ENCODE measurements around the gene MRM2.

MRM2 gene

DNA sequence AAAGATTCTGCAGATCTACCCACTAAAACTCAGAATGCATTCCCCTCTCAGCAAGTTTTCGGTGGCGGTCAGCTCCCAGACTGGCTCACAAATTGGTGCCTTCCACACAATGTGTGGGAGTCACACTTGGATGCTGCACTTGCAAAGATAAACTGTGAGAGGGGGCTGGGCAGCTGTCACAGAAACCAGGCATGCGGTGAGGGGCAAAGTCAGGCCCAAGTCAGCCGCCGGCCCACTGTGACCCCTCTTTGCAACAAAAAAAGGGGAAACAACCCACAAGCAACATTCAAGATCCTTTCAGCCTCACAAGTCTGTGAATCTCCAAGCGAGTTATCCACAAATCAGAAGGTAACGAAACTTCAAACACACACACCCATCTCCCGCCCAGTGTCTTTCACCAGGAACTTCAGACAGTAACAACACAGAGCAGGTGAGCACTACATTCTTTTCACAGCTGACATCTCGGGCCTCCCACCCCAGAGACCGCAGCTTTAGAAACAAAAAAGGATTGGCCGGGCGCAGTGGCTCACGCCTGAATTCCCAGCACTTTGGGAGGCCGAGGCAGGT is 40.3 kb upstream of the MRM2 start:
- TF ChIP-seq, protein P1, sequence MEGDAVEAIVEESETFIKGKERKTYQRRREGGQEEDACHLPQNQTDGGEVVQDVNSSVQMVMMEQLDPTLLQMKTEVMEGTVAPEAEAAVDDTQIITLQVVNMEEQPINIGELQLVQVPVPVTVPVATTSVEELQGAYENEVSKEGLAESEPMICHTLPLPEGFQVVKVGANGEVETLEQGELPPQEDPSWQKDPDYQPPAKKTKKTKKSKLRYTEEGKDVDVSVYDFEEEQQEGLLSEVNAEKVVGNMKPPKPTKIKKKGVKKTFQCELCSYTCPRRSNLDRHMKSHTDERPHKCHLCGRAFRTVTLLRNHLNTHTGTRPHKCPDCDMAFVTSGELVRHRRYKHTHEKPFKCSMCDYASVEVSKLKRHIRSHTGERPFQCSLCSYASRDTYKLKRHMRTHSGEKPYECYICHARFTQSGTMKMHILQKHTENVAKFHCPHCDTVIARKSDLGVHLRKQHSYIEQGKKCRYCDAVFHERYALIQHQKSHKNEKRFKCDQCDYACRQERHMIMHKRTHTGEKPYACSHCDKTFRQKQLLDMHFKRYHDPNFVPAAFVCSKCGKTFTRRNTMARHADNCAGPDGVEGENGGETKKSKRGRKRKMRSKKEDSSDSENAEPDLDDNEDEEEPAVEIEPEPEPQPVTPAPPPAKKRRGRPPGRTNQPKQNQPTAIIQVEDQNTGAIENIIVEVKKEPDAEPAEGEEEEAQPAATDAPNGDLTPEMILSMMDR (IDR thresholded peaks at IDR 0.05; ENCODE audit: extremely low read depth, missing control alignments) = no peak
- DNase-seq (ENCODE audit: low spot score) = no peak

DNA sequence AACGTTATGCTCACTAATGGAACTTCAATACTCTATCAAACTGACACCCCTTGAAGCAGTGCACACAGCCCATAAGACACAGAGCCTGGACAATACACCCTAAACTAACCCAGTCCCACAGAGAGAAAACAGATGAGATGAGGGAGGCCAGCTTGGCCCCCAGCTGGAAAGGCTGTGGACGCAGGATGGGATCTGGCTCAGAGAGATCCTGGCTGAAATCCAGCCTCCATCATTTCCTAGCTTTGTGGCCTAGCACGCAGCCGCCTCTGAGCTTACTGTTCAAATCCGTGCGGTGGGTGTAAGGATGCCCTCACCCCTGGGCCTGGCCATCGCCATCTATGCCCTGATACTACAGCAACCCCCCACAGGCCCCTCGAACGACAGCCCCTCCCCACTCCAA is 39.5 kb upstream of the MRM2 start:
- no peak for DNase-seq (ENCODE audit: low spot score)
- TF ChIP-seq, protein P1 (IDR thresholded peaks at IDR 0.05; ENCODE audit: extremely low read depth, missing control alignments) = no peak

DNA sequence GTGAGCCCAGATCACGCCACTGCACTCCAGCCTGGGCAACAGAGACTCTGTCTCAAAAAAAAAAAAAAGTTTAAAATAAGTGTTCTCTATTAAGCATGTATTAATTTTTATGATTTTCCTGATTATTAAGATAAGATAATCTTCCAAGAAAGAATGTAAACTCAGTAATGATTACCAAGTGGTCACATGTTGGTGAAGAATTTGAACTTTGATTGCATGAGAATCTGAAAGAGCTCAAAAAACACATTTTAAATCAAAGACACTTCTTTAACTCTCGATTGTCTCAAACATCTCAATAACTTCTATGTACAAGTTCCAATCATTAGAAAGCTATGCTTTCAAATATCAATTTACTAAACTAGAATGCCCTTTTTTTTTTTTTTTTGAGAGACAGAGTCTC is 38.4 kb upstream of the MRM2 start:
- DNase-seq (ENCODE audit: low spot score) = no peak
- TF ChIP-seq, protein P1 (IDR thresholded peaks at IDR 0.05; ENCODE audit: extremely low read depth, missing control alignments) = no peak

DNA sequence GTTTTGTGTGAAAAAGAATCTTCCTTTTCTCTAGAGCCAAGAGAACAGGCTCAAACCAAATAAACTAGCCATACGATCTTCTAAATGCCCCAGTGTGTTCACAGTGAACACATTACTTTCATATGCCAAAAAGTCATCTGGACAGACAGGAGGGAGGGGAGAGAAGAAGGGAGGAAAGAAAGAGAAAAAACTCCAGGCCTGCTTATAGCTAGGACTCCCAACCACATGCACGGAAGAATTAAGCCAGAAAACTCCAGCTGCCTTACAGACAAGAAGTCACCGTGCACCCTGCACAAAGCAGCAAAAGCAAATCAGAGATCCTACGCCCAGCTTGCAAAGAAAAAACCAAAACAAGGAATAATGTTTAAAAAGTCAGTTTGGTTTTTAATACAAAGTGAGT is 37.9 kb upstream of the MRM2 start:
- TF ChIP-seq, protein P1 (IDR thresholded peaks at IDR 0.05; ENCODE audit: extremely low read depth, missing control alignments) = no peak
- no peak for DNase-seq (ENCODE audit: low spot score)

DNA sequence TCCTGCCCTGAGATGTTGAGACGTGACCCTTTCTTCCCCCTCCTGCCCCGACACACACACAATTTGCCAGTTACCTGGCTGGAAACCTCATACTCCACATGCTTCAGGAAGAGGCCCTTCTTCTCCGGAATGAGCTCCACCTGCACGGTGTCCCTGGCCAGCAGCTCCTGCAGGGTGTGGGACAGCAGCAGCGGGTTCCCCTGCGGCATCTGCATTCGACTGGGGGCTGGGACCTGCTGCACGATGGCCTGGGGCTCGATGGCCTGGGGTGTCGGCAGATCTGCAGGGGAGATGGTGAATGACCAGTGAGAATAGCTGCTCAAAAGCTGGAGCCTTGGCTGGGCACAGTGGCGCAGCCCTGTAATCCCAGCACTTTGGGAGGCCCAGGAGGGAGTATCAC is 36.0 kb upstream of the MRM2 start:
- no peak for DNase-seq (ENCODE audit: low spot score)
- TF ChIP-seq, protein P1 (IDR thresholded peaks at IDR 0.05; ENCODE audit: extremely low read depth, missing control alignments) = no peak

DNA sequence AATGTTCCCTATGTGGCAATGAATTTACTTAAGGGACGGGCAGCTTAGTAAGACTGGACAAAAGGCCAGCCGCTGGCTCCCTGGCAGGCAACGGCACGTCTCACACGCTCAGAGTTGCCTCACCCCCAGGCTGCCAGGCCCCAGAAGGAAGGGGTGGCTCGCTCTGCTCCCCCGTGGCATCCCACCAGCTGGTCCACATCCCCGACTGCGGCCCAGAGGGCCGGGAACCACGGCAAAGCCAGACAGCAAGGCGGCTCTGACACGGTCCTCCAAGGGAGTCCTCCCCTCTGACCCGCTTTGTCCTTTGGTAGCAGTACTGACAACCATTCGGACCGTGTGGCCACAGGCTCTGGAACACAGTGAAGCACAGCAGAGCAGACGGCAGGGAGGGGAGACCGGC is 34.1 kb upstream of the MRM2 start:
- TF ChIP-seq, protein P1 (IDR thresholded peaks at IDR 0.05; ENCODE audit: extremely low read depth, missing control alignments) = no peak

DNA sequence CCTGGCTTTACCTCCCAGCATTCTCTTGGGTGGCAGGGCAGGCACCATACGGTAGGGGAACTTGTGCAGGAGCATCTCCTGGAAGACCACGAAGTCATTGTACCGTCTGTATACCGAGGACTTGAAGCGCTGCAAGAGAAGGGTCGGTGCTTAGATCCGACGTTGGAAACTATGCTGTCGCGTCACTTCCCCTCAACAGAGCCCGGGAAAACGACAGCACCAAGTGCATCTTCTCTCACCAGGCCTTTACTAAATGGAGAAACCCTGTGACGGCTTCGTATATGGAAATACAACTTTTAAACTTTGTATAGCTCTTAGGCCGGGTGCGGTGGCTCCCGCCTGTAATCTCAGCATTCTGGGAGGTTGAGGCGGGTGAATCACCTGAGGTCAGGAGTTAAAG is 33.1 kb upstream of the MRM2 start:
- DNase-seq (ENCODE audit: low spot score) = no peak
- TF ChIP-seq, protein P1 (IDR thresholded peaks at IDR 0.05; ENCODE audit: extremely low read depth, missing control alignments) = no peak

More for the DNA sequence above, 34.1 kb upstream of the MRM2 start:
- DNase-seq (ENCODE audit: low spot score) = no peak

Data from GM20000 (cell line).